Sigmoid colon (tissue), 4 donors: ENCODE results near the gene KCNMB2.

Experiments used
- CTCF ChIP-seq, 4 experiments: fragments of 450-650 bp in 3 of 4; fragments of 200-600 bp in 1 of 4; IDR thresholded peaks; one replicate each; pipeline ENCODE4 v1.5.1; 2016 to 2019; ENCODE audit warnings: antibody characterized with exemption in 4 of 4, mild to moderate bottlenecking in 3 of 4, moderate library complexity in 2 of 4
- EP300 ChIP-seq, 4 donors: sonication (generic); formaldehyde crosslinking; IDR thresholded peaks; one replicate each; pipeline ENCODE4 v1.6.1; 2017; ENCODE audit warnings: antibody characterized with exemption in 4 of 4
- POLR2A ChIP-seq, 2 donors: fragments of 450-650 bp; IDR thresholded peaks; one replicate each; pipeline ENCODE4 v1.6.1; 2016; ENCODE audit warnings: antibody characterized with exemption in 2 of 2, mild to moderate bottlenecking in 2 of 2, moderate library complexity in 2 of 2

- TF ChIP-seq POLR2A (IDR thresholded peaks at IDR 0.05) (no peak), EP300 (IDR thresholded peaks at IDR 0.05) (no peak), CTCF (IDR thresholded peaks at IDR 0.05) (no peak)
Measured at GRCh38 chr3:178519701-178520100, 16.5 kb upstream of the KCNMB2 start.
